ENCODE measurements around the gene TRIO.

The TRIO gene

DNA sequence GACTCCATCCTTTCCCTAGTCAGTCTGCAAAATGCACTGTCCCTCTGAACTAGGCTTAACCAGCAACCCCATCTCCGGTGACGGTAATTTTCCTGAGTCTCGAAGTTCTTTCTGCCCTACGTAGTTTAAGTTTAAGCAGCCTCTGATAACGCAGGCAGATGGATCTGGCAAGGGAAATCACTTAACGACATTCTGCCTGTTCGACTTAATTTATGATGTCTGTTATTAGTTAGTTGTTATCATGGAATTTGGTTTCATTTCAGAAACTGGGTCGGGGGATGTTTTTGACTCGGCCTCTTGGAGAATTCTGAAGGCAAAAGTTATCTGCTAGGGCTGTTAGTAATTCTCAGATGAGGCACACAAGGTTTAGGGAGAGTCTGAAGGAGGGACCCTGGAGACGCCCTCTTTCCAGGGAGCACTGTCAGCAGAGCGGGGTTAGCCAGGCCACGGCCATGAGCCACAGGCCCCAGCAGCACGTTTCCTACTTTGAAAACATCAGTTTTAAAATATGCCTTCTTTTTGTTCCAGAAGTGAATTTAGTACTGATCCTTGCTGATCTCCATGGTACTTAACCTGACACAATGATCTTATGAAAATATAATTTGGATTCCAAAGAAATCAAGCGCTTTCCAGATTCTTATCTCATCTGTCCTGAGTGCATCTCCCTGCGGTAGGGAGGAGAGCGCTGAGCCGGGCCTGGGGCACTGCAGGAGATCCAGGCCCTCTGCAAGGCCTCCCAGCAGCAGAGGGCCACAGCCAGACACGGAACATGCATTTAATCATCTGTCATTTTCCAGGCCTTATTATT, 267.5 kb downstream of the TRIO start:
- no peaks in the 10 kb centered on the region for H3K9me3 ChIP-seq (ENCODE audit: insufficient read depth, low read length, severe bottlenecking)
- H3K4me2 ChIP-seq (ENCODE audit: insufficient read depth, low read length) = no peak overlapping the region
- no peak for ATAC-seq (ENCODE audit: insufficient read depth, low read depth)
- no peak overlapping the region for H3K27ac ChIP-seq (ENCODE audit: low read length)
- no peaks in the 10 kb centered on the region for H3K79me2 ChIP-seq (ENCODE audit: insufficient read depth, low read length)
- no peak overlapping the region for H3K9ac ChIP-seq (ENCODE audit: low read depth, low read length)
- H3K4me3 ChIP-seq (ENCODE audit: low read depth in 1 of 2, low read length in 2 of 2) = no peak overlapping the region
- DNase-seq = no peak
- no peak for TF ChIP-seq EZH2 (IDR thresholded peaks at IDR 0.05; ENCODE audit: borderline replicate concordance, low read depth, low read length, severe bottlenecking)
- TF ChIP-seq, protein P1, sequence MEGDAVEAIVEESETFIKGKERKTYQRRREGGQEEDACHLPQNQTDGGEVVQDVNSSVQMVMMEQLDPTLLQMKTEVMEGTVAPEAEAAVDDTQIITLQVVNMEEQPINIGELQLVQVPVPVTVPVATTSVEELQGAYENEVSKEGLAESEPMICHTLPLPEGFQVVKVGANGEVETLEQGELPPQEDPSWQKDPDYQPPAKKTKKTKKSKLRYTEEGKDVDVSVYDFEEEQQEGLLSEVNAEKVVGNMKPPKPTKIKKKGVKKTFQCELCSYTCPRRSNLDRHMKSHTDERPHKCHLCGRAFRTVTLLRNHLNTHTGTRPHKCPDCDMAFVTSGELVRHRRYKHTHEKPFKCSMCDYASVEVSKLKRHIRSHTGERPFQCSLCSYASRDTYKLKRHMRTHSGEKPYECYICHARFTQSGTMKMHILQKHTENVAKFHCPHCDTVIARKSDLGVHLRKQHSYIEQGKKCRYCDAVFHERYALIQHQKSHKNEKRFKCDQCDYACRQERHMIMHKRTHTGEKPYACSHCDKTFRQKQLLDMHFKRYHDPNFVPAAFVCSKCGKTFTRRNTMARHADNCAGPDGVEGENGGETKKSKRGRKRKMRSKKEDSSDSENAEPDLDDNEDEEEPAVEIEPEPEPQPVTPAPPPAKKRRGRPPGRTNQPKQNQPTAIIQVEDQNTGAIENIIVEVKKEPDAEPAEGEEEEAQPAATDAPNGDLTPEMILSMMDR (IDR thresholded peaks at IDR 0.05; ENCODE audit: borderline replicate concordance, extremely low read depth, low read length, poor library complexity, severe bottlenecking) = no peak
- H3K4me1 ChIP-seq (ENCODE audit: insufficient read depth, low read length) = no peaks in the 10 kb centered on the region
- no peak overlapping the region for H2AFZ ChIP-seq (ENCODE audit: low read depth, low read length)
- no peaks in the 10 kb centered on the region for H3K36me3 ChIP-seq (ENCODE audit: insufficient read depth, low read length)
- no peaks in the 10 kb centered on the region for H3K27me3 ChIP-seq (ENCODE audit: insufficient read depth, low read length, poor library complexity)
- H4K20me1 ChIP-seq (ENCODE audit: insufficient read depth, low read length) = no peaks in the 10 kb centered on the region; the same call in 1 of the 2 replicates

DNA sequence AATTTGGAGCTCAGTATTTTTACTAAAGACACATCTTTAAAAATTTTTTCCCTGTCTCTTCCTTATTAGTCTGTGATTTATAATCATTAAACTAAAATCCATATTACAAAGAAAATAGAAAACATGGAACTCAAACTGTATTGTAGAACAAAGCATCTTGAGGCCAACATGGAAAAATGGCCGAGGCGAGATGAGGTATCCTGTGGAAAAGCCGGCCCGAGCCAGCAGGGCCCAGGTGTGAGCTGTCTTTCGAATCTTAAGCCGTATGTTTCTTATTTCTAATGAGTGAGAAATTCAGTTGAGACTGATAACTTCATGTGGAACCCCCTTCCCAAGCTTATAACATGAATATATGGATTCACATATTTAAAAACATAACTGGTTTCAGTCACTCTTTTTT, 268.1 kb downstream of the TRIO start:
- no peaks in the 10 kb centered on the region for H3K27me3 ChIP-seq (ENCODE audit: insufficient read depth, low read length, poor library complexity)
- DNase-seq (no peak), ATAC-seq (ENCODE audit: insufficient read depth, low read depth) (no peak)
- H3K4me1 ChIP-seq (ENCODE audit: insufficient read depth, low read length) = no peaks in the 10 kb centered on the region
- no peak for TF ChIP-seq EZH2 (IDR thresholded peaks at IDR 0.05; ENCODE audit: borderline replicate concordance, low read depth, low read length, severe bottlenecking)
- TF ChIP-seq, protein P1 (IDR thresholded peaks at IDR 0.05; ENCODE audit: borderline replicate concordance, extremely low read depth, low read length, poor library complexity, severe bottlenecking) = no peak
- no peak overlapping the region for H3K27ac ChIP-seq (ENCODE audit: low read length)
- no peaks in the 10 kb centered on the region; the same call in 1 of the 2 replicates for H4K20me1 ChIP-seq (ENCODE audit: insufficient read depth, low read length)
- H2AFZ ChIP-seq (ENCODE audit: low read depth, low read length) = no peak overlapping the region
- H3K4me3 ChIP-seq (ENCODE audit: low read depth in 1 of 2, low read length in 2 of 2) = no peak overlapping the region
- H3K9me3 ChIP-seq (ENCODE audit: insufficient read depth, low read length, severe bottlenecking) = no peaks in the 10 kb centered on the region
- no peaks in the 10 kb centered on the region for H3K79me2 ChIP-seq (ENCODE audit: insufficient read depth, low read length)
- no peak overlapping the region for H3K9ac ChIP-seq (ENCODE audit: low read depth, low read length)
- no peak overlapping the region for H3K4me2 ChIP-seq (ENCODE audit: insufficient read depth, low read length)
- H3K36me3 ChIP-seq (ENCODE audit: insufficient read depth, low read length) = no peaks in the 10 kb centered on the region

DNA sequence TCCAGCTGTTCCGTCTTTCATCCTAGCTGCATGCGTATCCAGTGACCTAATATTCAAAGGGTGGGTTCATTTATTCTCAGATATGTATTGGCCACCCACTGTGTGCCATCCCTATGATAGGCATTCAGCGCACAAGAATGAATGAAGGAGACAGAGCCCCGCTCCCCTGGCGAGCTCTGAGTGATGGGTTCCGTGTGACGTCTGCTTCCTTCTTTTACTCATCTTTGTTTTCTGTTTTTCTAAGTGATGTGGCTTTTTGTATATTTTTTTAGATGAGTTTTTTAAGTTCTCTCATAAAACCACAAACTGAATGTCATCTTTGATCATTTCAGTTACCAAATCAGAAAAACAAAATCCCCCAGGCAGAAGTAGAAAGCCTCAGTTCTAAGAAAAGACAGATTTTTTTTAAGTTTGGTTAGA, 270.2 kb downstream of the TRIO start:
- no peaks in the 10 kb centered on the region for H3K9me3 ChIP-seq (ENCODE audit: insufficient read depth, low read length, severe bottlenecking)
- no peaks in the 10 kb centered on the region for H4K20me1 ChIP-seq (ENCODE audit: insufficient read depth, low read length)
- TF ChIP-seq EZH2 (IDR thresholded peaks at IDR 0.05; ENCODE audit: borderline replicate concordance, low read depth, low read length, severe bottlenecking) = no peak
- no peaks in the 10 kb centered on the region for H3K27me3 ChIP-seq (ENCODE audit: insufficient read depth, low read length, poor library complexity)
- no peak overlapping the region for H3K4me3 ChIP-seq (ENCODE audit: low read depth in 1 of 2, low read length in 2 of 2)
- no peaks in the 10 kb centered on the region for H3K79me2 ChIP-seq (ENCODE audit: insufficient read depth, low read length)
- H3K36me3 ChIP-seq (ENCODE audit: insufficient read depth, low read length) = no peaks in the 10 kb centered on the region
- no peak overlapping the region for H3K4me2 ChIP-seq (ENCODE audit: insufficient read depth, low read length)
- peak; percentile 62 for ATAC-seq (ENCODE audit: insufficient read depth, low read depth)
- H3K4me1 ChIP-seq (ENCODE audit: insufficient read depth, low read length) = no peaks in the 10 kb centered on the region
- H3K9ac ChIP-seq (ENCODE audit: low read depth, low read length) = no peak overlapping the region
- DNase-seq = no peak
- H3K27ac ChIP-seq (ENCODE audit: low read length) = no peak overlapping the region
- H2AFZ ChIP-seq (ENCODE audit: low read depth, low read length) = no peak overlapping the region

DNA sequence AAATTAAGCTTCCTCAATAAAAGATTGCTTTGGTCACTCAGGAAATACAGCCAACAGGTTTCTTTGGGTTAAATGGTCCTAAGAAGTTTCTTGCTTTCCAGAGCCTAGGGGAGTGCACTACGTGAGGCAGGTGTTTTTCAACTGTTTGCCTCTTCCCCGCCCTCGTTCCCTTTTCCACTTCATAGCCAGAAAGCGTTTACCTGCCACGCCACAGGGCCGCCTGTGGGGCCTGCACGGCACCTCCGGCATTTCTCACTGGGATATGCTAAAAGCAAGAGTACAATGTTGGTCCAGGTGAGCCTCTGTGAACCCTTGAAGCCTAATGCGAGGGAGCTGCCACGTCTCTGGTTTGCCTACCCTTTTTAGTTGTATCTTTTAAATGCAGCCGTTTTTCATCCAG, 270.9 kb downstream of the TRIO start:
- no peak overlapping the region for H3K9ac ChIP-seq (ENCODE audit: low read depth, low read length)
- no peaks in the 10 kb centered on the region for H3K36me3 ChIP-seq (ENCODE audit: insufficient read depth, low read length)
- H2AFZ ChIP-seq (ENCODE audit: low read depth, low read length) = no peak overlapping the region
- H3K4me2 ChIP-seq (ENCODE audit: insufficient read depth, low read length) = no peak overlapping the region
- no peak overlapping the region for H3K27ac ChIP-seq (ENCODE audit: low read length)
- no peaks in the 10 kb centered on the region for H4K20me1 ChIP-seq (ENCODE audit: insufficient read depth, low read length)
- H3K9me3 ChIP-seq (ENCODE audit: insufficient read depth, low read length, severe bottlenecking) = no peaks in the 10 kb centered on the region
- ATAC-seq (ENCODE audit: insufficient read depth, low read depth) = no peak
- H3K79me2 ChIP-seq (ENCODE audit: insufficient read depth, low read length) = no peaks in the 10 kb centered on the region
- TF ChIP-seq, protein P1 (IDR thresholded peaks at IDR 0.05; ENCODE audit: borderline replicate concordance, extremely low read depth, low read length, poor library complexity, severe bottlenecking) = no peak
- TF ChIP-seq EZH2 (IDR thresholded peaks at IDR 0.05; ENCODE audit: borderline replicate concordance, low read depth, low read length, severe bottlenecking) = no peak
- H3K4me1 ChIP-seq (ENCODE audit: insufficient read depth, low read length) = no peaks in the 10 kb centered on the region
- no peak for DNase-seq
- no peak overlapping the region for H3K4me3 ChIP-seq (ENCODE audit: low read depth in 1 of 2, low read length in 2 of 2)
- H3K27me3 ChIP-seq (ENCODE audit: insufficient read depth, low read length, poor library complexity) = no peaks in the 10 kb centered on the region
